ENCODE measurements around the gene PPFIA2.

Gene PPFIA2

DNA sequence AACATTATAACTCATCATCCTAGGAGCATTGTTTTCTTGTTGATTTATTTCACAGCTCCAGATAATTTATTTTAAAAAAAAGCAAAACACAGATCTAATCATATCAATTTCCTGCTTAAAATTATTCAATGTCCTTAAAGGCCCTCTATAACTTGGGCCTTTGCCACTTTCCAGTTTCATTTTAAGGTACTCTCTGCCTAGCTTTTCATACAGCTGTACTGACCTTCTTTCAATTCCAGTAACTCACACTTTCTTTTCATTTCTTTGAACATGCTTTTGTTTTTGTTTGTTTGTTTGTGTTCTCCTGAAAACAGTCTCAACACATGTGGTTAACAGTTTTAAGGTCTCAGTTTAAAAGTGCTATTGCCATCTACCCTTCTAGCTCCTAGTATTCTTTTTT, 399.4 kb downstream of the PPFIA2 start:
- no peak for DNase-seq (ENCODE audit: low read depth)
- TF ChIP-seq, protein P1, sequence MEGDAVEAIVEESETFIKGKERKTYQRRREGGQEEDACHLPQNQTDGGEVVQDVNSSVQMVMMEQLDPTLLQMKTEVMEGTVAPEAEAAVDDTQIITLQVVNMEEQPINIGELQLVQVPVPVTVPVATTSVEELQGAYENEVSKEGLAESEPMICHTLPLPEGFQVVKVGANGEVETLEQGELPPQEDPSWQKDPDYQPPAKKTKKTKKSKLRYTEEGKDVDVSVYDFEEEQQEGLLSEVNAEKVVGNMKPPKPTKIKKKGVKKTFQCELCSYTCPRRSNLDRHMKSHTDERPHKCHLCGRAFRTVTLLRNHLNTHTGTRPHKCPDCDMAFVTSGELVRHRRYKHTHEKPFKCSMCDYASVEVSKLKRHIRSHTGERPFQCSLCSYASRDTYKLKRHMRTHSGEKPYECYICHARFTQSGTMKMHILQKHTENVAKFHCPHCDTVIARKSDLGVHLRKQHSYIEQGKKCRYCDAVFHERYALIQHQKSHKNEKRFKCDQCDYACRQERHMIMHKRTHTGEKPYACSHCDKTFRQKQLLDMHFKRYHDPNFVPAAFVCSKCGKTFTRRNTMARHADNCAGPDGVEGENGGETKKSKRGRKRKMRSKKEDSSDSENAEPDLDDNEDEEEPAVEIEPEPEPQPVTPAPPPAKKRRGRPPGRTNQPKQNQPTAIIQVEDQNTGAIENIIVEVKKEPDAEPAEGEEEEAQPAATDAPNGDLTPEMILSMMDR (IDR thresholded peaks at IDR 0.05; ENCODE audit: control insufficient read depth, extremely low read depth, insufficient read depth) = no peak
- H3K4me3 ChIP-seq (ENCODE audit: low read depth, low read length) = no peak overlapping the region

- no peak for DNase-seq (ENCODE audit: low read depth)
- no peak overlapping the region for H3K4me3 ChIP-seq (ENCODE audit: low read depth, low read length)
- TF ChIP-seq, protein P1 (IDR thresholded peaks at IDR 0.05; ENCODE audit: control insufficient read depth, extremely low read depth, insufficient read depth) = no peak
Observed at GRCh38 chr12:81354327-81354932, 404.7 kb downstream of the PPFIA2 start.

DNA sequence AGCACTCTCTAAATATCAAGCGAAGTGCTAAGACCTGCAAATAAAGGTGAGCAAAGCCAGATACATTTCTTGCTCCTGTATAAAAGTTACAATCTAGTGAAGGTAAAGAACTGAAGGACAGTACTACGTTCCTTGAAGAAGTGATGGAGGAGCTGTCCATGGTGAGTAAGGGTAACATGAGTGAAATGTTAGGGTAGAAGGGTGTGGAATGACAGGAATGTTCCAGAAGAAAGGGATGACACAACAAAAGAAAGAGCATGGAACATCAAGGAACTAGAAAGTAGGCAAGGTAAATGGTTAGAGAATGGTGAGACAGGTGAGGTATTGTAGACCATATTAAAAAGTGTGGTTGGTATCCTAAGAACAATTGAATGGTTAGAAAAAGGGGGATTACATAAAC, 408.8 kb downstream of the PPFIA2 start:
- H3K4me3 ChIP-seq (ENCODE audit: low read depth, low read length) = no peak overlapping the region
- TF ChIP-seq, protein P1 (IDR thresholded peaks at IDR 0.05; ENCODE audit: control insufficient read depth, extremely low read depth, insufficient read depth) = no peak
- no peak for DNase-seq (ENCODE audit: low read depth)

- no peak for DNase-seq (ENCODE audit: low read depth)
- TF ChIP-seq, protein P1 (IDR thresholded peaks at IDR 0.05; ENCODE audit: control insufficient read depth, extremely low read depth, insufficient read depth) = no peak
- no peak overlapping the region for H3K4me3 ChIP-seq (ENCODE audit: low read depth, low read length)
Observed at GRCh38 chr12:81347404-81347803, 411.7 kb downstream of the PPFIA2 start.

DNA sequence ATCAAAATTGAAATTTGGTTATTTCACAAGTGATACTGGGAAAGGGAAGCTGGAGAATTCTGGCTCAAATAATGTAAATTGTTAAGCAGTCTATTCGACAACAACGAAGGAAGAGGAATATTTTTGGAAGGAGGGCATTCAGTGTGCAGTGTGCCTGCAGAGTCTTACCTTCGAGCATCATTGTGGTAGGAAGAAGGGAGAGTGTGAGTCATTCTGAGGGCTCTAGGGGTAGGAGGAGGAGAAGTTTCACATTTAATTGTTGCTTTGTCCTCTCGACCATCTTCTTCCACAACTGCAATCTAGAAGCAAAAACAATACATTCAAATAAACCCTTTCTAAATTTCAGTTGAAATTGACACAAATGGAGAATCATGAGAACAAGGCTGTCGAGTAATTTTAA, 418.2 kb downstream of the PPFIA2 start:
- no peak for DNase-seq (ENCODE audit: low read depth)
- no peak overlapping the region for H3K4me3 ChIP-seq (ENCODE audit: low read depth, low read length)
- TF ChIP-seq, protein P1 (IDR thresholded peaks at IDR 0.05; ENCODE audit: control insufficient read depth, extremely low read depth, insufficient read depth) = no peak

DNA sequence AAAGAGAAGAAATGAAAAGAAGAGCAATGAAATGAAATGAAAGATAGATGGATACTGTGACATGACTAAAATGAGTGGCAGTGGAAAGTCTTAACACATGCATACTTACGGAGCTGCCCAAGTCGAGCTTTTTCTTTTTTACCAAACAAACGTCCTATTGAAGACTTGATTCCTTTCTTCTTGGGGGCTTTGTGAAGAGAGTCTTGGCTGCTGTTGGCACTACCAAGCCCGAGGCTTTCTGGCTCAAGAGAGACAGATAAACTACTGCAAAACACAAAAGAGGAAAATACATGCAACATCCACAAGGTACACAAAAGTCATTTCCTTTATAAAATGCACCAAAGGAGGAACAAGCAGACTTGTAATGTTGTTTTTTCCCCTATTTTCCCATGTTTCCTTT, 420.1 kb downstream of the PPFIA2 start:
- TF ChIP-seq, protein P1 (IDR thresholded peaks at IDR 0.05; ENCODE audit: control insufficient read depth, extremely low read depth, insufficient read depth) = no peak
- no peak overlapping the region for H3K4me3 ChIP-seq (ENCODE audit: low read depth, low read length)
- no peak for DNase-seq (ENCODE audit: low read depth)

DNA sequence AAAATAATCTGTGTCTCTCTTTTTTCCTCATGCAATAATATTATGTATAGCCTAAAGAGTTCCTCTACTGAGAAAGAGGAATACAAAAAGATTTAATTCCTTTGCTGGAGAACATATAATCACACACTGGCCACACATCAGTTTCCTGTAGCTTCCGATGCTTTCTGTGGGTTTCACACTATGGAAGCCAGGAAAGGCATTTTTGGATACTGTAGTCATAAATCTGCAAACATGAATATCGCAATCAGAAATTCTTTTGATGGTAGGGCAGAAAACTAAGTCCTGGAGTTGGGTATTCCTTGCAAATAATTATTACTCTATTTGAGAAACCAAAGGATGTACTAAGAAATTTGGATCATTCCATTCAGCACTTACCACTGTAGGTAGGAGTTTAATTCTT, 421.3 kb downstream of the PPFIA2 start:
- TF ChIP-seq, protein P1 (IDR thresholded peaks at IDR 0.05; ENCODE audit: control insufficient read depth, extremely low read depth, insufficient read depth) = no peak
- no peak overlapping the region for H3K4me3 ChIP-seq (ENCODE audit: low read depth, low read length)
- DNase-seq (ENCODE audit: low read depth) = no peak

Data from LNCaP clone FGC (cell line).